Left forelimb (tissue), 1 donor: ENCODE data around the gene GRM1.

Source experiments
- DNase-seq: peaks from one replicate; pipeline ENCODE4 v3.0.0-alpha.2; 2018; ENCODE audit warnings: low spot score

The GRM1 gene

GRCh38 chr6:146331013-146331412 lies 302.2 kb downstream of the GRM1 start:
- no peak for DNase-seq

- DNase-seq, result no peak
Measured at GRCh38 chr6:146335336-146335735, 306.5 kb downstream of the GRM1 start.

GRCh38 chr6:146336191-146336590 lies 307.3 kb downstream of the GRM1 start:
- DNase-seq, result no peak

GRCh38 chr6:146337376-146337775 lies 308.5 kb downstream of the GRM1 start:
- no peak for DNase-seq

- DNase-seq, result no peak
Measured at GRCh38 chr6:146339716-146340115, 310.9 kb downstream of the GRM1 start.

- DNase-seq, result no peak
Measured at GRCh38 chr6:146341493-146342230, 312.8 kb downstream of the GRM1 start.

GRCh38 chr6:146345598-146345997 lies 316.7 kb downstream of the GRM1 start:
- DNase-seq, result no peak

- no peak for DNase-seq
Measured at GRCh38 chr6:146347090-146347489, 318.2 kb downstream of the GRM1 start.

- DNase-seq, result no peak
Measured at GRCh38 chr6:146347690-146348089, 318.8 kb downstream of the GRM1 start.

GRCh38 chr6:146351018-146351417 lies 322.2 kb downstream of the GRM1 start:
- DNase-seq, result no peak

GRCh38 chr6:146352163-146352562 lies 323.3 kb downstream of the GRM1 start:
- no peak for DNase-seq

- DNase-seq, result no peak
Measured at GRCh38 chr6:146354451-146354850, 325.6 kb downstream of the GRM1 start.

- no peak for DNase-seq
Measured at GRCh38 chr6:146355521-146356100, 326.7 kb downstream of the GRM1 start.

- no peak for DNase-seq
Measured at GRCh38 chr6:146357578-146358430, 328.9 kb downstream of the GRM1 start.

- DNase-seq, result no peak
Measured at GRCh38 chr6:146358431-146359046, 329.7 kb downstream of the GRM1 start.

- no peak for DNase-seq
Measured at GRCh38 chr6:146359131-146359530, 330.3 kb downstream of the GRM1 start.

GRCh38 chr6:146361128-146361924 lies 332.5 kb downstream of the GRM1 start:
- no peak for DNase-seq

- no peak for DNase-seq
Measured at GRCh38 chr6:146363838-146364607, 335.2 kb downstream of the GRM1 start.

- no peak for DNase-seq
Measured at GRCh38 chr6:146364816-146365594, 336.1 kb downstream of the GRM1 start.

GRCh38 chr6:146367061-146367460 lies 338.2 kb downstream of the GRM1 start:
- DNase-seq, result no peak
